GM06990 (cell line): ENCODE measurements around the gene MAST1.
A peak's percentile ranks its signal among the peaks of the same experiment; 100 is the strongest.
"Not testable (repeated sequence)": the region's sequence is repeated elsewhere in the genome, so short reads cannot be mapped to it uniquely, and the experiment has no call there.

Experiments used
- DNase-seq: peaks from one replicate; pipeline ENCODE4 v3.0.0-alpha.2; 2011; ENCODE audit not compliant: insufficient read length; ENCODE audit errors: extremely low read depth
- H3K27me3 ChIP-seq: replicated peaks from 2 replicates; pipeline ENCODE4 v1.6.0; 2011; ENCODE audit warnings: low read length; ENCODE audit not compliant: control insufficient read depth, insufficient read depth
- H3K36me3 ChIP-seq: 2 replicates; pipeline ENCODE4 v1.5.1; 2011; ENCODE audit warnings: low read length; ENCODE audit not compliant: control insufficient read depth, insufficient read depth
- H3K4me3 ChIP-seq: replicated peaks from 2 replicates; pipeline ENCODE4 v1.5.1; 2011; ENCODE audit warnings: low read depth, mild to moderate bottlenecking, control low read depth, low read length
- CTCF ChIP-seq: IDR thresholded peaks from 2 replicates; pipeline ENCODE4 v1.5.1; 2011; ENCODE audit warnings: low read length, control low read depth, mild to moderate bottlenecking, inconsistent platforms; ENCODE audit not compliant: insufficient read depth, poor library complexity, severe bottlenecking

Gene MAST1

GRCh38 chr19:12815088-12815487 is 23.2 kb upstream of the MAST1 start:
- H3K27me3 ChIP-seq, result no peaks in the 10 kb centered on the region
- H3K4me3 ChIP-seq, result no peak overlapping the region
- peaks cover 3% of the 10 kb centered on the region for H3K36me3 ChIP-seq
- no peak for TF ChIP-seq CTCF
- no peak for DNase-seq

- H3K27me3 ChIP-seq, DNase-seq, H3K4me3 ChIP-seq, H3K36me3 ChIP-seq: not testable (repeated sequence)
Measured at GRCh38 chr19:12817188-12817587, 21.1 kb upstream of the MAST1 start.

- not testable (repeated sequence) for DNase-seq, H3K27me3 ChIP-seq, H3K4me3 ChIP-seq, H3K36me3 ChIP-seq
Measured at GRCh38 chr19:12817810-12818209, 20.5 kb upstream of the MAST1 start.

GRCh38 chr19:12821761-12822160 is 16.6 kb upstream of the MAST1 start:
- TF ChIP-seq CTCF, result no peak
- no peaks in the 10 kb centered on the region for H3K36me3 ChIP-seq
- DNase-seq, result no peak
- no peak overlapping the region for H3K4me3 ChIP-seq
- H3K27me3 ChIP-seq, result no peaks in the 10 kb centered on the region

- Histone ChIP-seq H3K36me3 (no peaks in the 10 kb centered on the region), H3K4me3 (no peak overlapping the region), H3K27me3 (no peaks in the 10 kb centered on the region)
- DNase-seq, result no peak
- peak; percentile 34 for TF ChIP-seq CTCF
Measured at GRCh38 chr19:12825254-12826131, 12.8 kb upstream of the MAST1 start.

GRCh38 chr19:12828494-12828893 is 9.8 kb upstream of the MAST1 start:
- Histone ChIP-seq H3K4me3 (no peak overlapping the region), H3K36me3 (no peaks in the 10 kb centered on the region), H3K27me3 (no peaks in the 10 kb centered on the region; the same call in none of the 2 replicates)
- DNase-seq, result no peak
- no peak for TF ChIP-seq CTCF

- no peak overlapping the region; the same call in 1 of the 2 replicates for H3K4me3 ChIP-seq
- peaks cover 2% of the 10 kb centered on the region for H3K27me3 ChIP-seq
- TF ChIP-seq CTCF, result no peak
- H3K36me3 ChIP-seq, result no peaks in the 10 kb centered on the region
- no peak for DNase-seq
Measured at GRCh38 chr19:12833418-12833737, 4.9 kb upstream of the MAST1 start.
